ENCODE measurements around the gene PNCK.

- TF ChIP-seq POLR2A (IDR thresholded peaks at IDR 0.05) = no peak
- TF ChIP-seq CTCF (IDR thresholded peaks at IDR 0.05) = no peak
- no peak for TF ChIP-seq POLR2AphosphoS5 (IDR thresholded peaks at IDR 0.05)
- no peak for TF ChIP-seq EP300 (IDR thresholded peaks at IDR 0.05)
Observed at GRCh38 chrX:153681175-153681574, 7.6 kb upstream of the PNCK start.

All from sigmoid colon (tissue), 4 donors.